GM23248 (cell line): ENCODE measurements around the gene TMEM234.

Experiments
- EZH2 ChIP-seq: fragments of 200-600 bp; sonication (generic); IDR thresholded peaks from 2 replicates; pipeline ENCODE4 v1.6.1; 2018; ENCODE audit warnings: antibody characterized with exemption, mild to moderate bottlenecking; ENCODE audit not compliant: insufficient read depth, poor library complexity, severe bottlenecking
- EZH2phosphoT487 ChIP-seq: fragments of 200-600 bp; sonication (generic); IDR thresholded peaks from 2 replicates; pipeline ENCODE4 v1.6.1; 2018; ENCODE audit warnings: antibody characterized with exemption, moderate library complexity, mild to moderate bottlenecking, low read depth; ENCODE audit not compliant: insufficient read depth

DNA sequence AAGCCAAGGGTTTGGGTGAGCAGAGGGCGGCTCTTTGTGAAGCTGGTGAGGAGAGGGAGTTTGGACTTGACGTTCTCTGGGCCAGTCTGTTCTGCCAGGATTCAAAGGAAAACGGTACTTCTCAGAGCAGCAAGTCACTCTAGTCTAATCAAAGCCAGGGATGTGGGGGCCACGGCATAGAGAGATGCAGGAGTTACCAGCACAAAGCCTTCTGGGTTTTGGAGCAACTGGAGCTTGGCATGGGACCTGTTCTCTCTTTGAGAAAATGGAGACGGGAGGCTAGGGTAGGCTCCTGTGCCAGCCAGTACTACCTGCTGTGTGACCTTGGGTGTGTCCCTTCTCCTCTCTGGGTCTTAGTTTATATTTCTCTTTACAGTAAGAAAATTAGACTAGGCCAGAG lies 40.6 kb downstream of the TMEM234 start:
- TF ChIP-seq EZH2 (no peak), EZH2phosphoT487 (no peak)
